Natural killer cell treated with Interleukin-12 subunit alpha and Interleukin-12 subunit beta and Interleukin-15 and Interleukin-18, amount 100 ng/mL, for 72 hours (primary cell): ENCODE measurements around the gene NRCAM. TPM values are rescaled to one million over a fixed set of nuclear protein-coding genes. Genes with fewer than 3 reads are reported as not detected.

Experiments used
- ATAC-seq, 2 donors: fragments of 150-1000 bp; cut with Tn5 transposase in 1 of 2; sonication (Bioruptor Pico), chemical (Tn5 transposase) in 1 of 2; 2 replicates each; pipeline ENCODE4 v1.10.0; 2021
- DNase-seq: peaks from one replicate; pipeline ENCODE4 v3.0.0; 2022; ENCODE audit warnings: low spot score
- H3K27ac Mint-ChIP-seq, 2 donors: 1 replicate in 1 of 2; 2 replicates in 1 of 2; pipeline ENCODE4 v1.8.0; 2022; ENCODE audit warnings: mixed read lengths in 2 of 2, mild to moderate bottlenecking in 1 of 2, moderate library complexity in 1 of 2
- H3K27me3 Mint-ChIP-seq, 2 donors: 1 replicate in 1 of 2; 2 replicates in 1 of 2; pipeline ENCODE4 v1.8.0; 2022; ENCODE audit warnings: mixed read lengths in 2 of 2
- H3K36me3 Mint-ChIP-seq: one replicate; pipeline ENCODE4 v1.8.0; 2022; ENCODE audit warnings: mixed read lengths
- H3K4me1 Mint-ChIP-seq, 2 donors: 1 replicate in 1 of 2; 2 replicates in 1 of 2; pipeline ENCODE4 v1.8.0; 2022; ENCODE audit warnings: low read depth in 2 of 2, mixed read lengths in 2 of 2, mild to moderate bottlenecking in 1 of 2
- H3K4me3 Mint-ChIP-seq: one replicate; pipeline ENCODE4 v1.8.0; 2022; ENCODE audit warnings: mixed read lengths
- H3K9me3 Mint-ChIP-seq: 2 replicates; pipeline ENCODE4 v1.8.0; 2022; ENCODE audit warnings: mixed read lengths
- total RNA-seq, 2 donors: library from RNA; stranded (reverse); gene quantifications; one replicate each; pipeline ENCODE4 v1.2.3, GENCODE V29; 2022

Gene NRCAM
- total RNA-seq, 2 donors from 2014 or later: not detected

DNA sequence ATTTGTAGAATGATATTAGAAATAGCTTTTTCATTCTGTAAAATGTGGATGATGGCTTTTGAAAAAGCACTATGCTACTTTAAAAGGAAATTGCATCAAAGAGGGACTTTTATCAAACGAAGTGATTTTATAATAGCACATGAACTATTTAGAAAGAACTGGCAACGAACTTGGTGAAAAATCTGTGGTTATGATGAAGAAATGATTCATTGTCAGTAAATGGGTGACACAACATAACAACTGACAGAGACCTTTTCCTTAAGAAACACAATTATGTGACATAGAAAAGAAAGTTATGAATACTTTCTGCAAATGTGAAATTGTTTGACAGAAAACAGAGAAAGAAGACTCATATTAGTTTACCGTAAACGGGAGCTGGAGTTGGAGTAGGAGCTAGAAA lies 265.3 kb downstream of the NRCAM start:
- H3K4me1 Mint-ChIP-seq: no peaks in the 10 kb centered on the region
- no peak overlapping the region for H3K4me3 Mint-ChIP-seq
- no peak for ATAC-seq
- H3K36me3 Mint-ChIP-seq: no peaks in the 10 kb centered on the region
- H3K27me3 Mint-ChIP-seq: peaks cover 2 to 15% of the 10 kb centered on the region in 2 donors
- no peak for DNase-seq
- no peak overlapping the region for H3K27ac Mint-ChIP-seq
- no peaks in the 10 kb centered on the region for H3K9me3 Mint-ChIP-seq

DNA sequence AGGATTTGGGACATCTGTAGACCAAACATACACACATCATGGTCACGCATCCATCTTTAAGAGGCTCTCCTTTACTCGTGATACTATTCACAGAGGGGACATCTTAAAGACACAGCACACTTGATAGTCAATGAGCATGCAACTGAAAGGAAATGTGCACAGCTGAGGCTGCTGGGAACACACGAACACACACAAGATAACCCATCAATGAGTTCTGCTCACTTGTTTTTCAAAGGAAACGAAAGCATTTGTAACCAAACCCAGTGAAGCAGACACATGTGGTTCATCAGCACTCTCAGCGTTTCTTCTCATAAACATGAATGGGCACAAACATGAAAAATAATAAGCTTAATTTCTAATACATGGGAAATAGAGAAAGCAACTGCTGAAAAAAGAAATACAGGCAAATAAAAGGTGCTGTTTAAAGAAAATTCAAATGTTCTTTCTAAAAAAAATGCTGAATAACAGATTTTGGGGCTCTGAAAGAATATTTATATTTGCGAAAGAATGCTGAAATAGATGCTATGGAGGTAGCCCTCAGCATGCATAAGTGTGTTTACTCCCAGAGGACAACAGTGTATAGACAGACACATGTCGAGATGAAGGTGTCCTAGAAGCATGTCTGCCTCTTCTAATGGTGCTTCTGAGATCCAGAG lies 266.4 kb downstream of the NRCAM start:
- no peak for DNase-seq
- no peaks in the 10 kb centered on the region for H3K9me3 Mint-ChIP-seq
- no peaks in the 10 kb centered on the region for H3K4me1 Mint-ChIP-seq
- H3K4me3 Mint-ChIP-seq: no peak overlapping the region
- H3K36me3 Mint-ChIP-seq: no peaks in the 10 kb centered on the region
- H3K27me3 Mint-ChIP-seq: peaks cover 4 to 13% of the 10 kb centered on the region in 2 donors
- no peak overlapping the region for H3K27ac Mint-ChIP-seq
- no peak for ATAC-seq

DNA sequence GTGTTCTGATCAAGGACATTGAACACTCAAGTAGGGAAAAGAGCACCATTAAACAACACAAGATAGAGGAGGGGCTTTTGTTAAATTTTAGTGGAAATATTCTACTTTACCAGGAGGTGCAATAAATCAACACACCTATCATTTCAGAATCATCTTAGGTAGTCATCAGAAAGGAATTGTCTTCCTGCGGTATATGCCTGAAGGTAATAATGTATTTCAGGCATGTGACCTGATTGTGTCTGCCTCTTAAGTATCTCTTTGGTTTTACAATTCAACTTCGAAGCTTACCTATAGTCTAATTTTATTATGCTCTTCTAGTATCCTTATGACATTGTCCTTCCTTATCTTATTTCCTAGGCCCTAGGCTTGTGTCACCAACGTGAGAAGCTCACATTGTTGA lies 267.5 kb downstream of the NRCAM start:
- no peak for DNase-seq
- no peak overlapping the region for H3K27ac Mint-ChIP-seq
- peaks cover 2 to 13% of the 10 kb centered on the region in 2 donors for H3K27me3 Mint-ChIP-seq
- H3K36me3 Mint-ChIP-seq: no peaks in the 10 kb centered on the region
- H3K4me3 Mint-ChIP-seq: no peak overlapping the region
- ATAC-seq: no peak
- no peaks in the 10 kb centered on the region for H3K4me1 Mint-ChIP-seq
- no peaks in the 10 kb centered on the region for H3K9me3 Mint-ChIP-seq

GRCh38 chr7:108181073-108181985 lies 274.9 kb downstream of the NRCAM start:
- H3K27ac Mint-ChIP-seq: no peak overlapping the region
- no peaks in the 10 kb centered on the region for H3K9me3 Mint-ChIP-seq
- H3K36me3 Mint-ChIP-seq: no peaks in the 10 kb centered on the region
- ATAC-seq (no peak), DNase-seq (no peak)
- peaks cover 10 to 19% of the 10 kb centered on the region in 2 donors for H3K27me3 Mint-ChIP-seq
- no peaks in the 10 kb centered on the region for H3K4me1 Mint-ChIP-seq
- H3K4me3 Mint-ChIP-seq: no peak overlapping the region

GRCh38 chr7:108178398-108178797 lies 277.8 kb downstream of the NRCAM start:
- no peaks in the 10 kb centered on the region for H3K4me1 Mint-ChIP-seq
- ATAC-seq: peak in 1 of 2 donors; percentile 48
- DNase-seq: no peak
- no peaks in the 10 kb centered on the region for H3K9me3 Mint-ChIP-seq
- H3K27me3 Mint-ChIP-seq: peaks cover 14 to 34% of the 10 kb centered on the region in 2 donors
- no peak overlapping the region for H3K4me3 Mint-ChIP-seq
- H3K27ac Mint-ChIP-seq: no peak overlapping the region
- H3K36me3 Mint-ChIP-seq: no peaks in the 10 kb centered on the region

- Mint-ChIP-seq H3K9me3 (no peaks in the 10 kb centered on the region), H3K4me1 (no peaks in the 10 kb centered on the region), H3K27ac (no peak overlapping the region), H3K27me3 (peaks cover 13 to 14% of the 10 kb centered on the region in 2 donors), H3K36me3 (no peaks in the 10 kb centered on the region), H3K4me3 (no peak overlapping the region)
- ATAC-seq (no peak), DNase-seq (no peak)
Observed at GRCh38 chr7:108171164-108171563, 285.1 kb downstream of the NRCAM start.

GRCh38 chr7:108170251-108170650 lies 286.0 kb downstream of the NRCAM start:
- no peak for DNase-seq
- H3K9me3 Mint-ChIP-seq: no peaks in the 10 kb centered on the region
- no peak overlapping the region for H3K27ac Mint-ChIP-seq
- no peaks in the 10 kb centered on the region for H3K36me3 Mint-ChIP-seq
- no peaks in the 10 kb centered on the region for H3K4me1 Mint-ChIP-seq
- H3K27me3 Mint-ChIP-seq: peaks cover 12 to 13% of the 10 kb centered on the region in 2 donors
- no peak for ATAC-seq
- no peak overlapping the region for H3K4me3 Mint-ChIP-seq

- DNase-seq: no peak
- Mint-ChIP-seq H3K9me3 (no peaks in the 10 kb centered on the region), H3K27me3 (peaks cover 0 to 8% of the 10 kb centered on the region in 2 donors), H3K36me3 (no peaks in the 10 kb centered on the region), H3K27ac (no peak overlapping the region), H3K4me3 (no peak overlapping the region), H3K4me1 (no peaks in the 10 kb centered on the region)
- ATAC-seq: no peak
Observed at GRCh38 chr7:108167460-108167859, 288.8 kb downstream of the NRCAM start.

- no peaks in the 10 kb centered on the region for H3K9me3 Mint-ChIP-seq
Observed at GRCh38 chr7:108166687-108167086, 289.5 kb downstream of the NRCAM start.

GRCh38 chr7:108165723-108166122 lies 290.5 kb downstream of the NRCAM start:
- Mint-ChIP-seq H3K27me3 (peaks cover 7% of the 10 kb centered on the region in 2 donors), H3K27ac (no peak overlapping the region), H3K4me3 (no peak overlapping the region), H3K4me1 (no peaks in the 10 kb centered on the region), H3K36me3 (no peaks in the 10 kb centered on the region), H3K9me3 (no peaks in the 10 kb centered on the region)
- no peak for DNase-seq
- ATAC-seq: no peak

More at GRCh38 chr7:108166687-108167086, 289.5 kb downstream of the NRCAM start:
- DNase-seq (no peak), ATAC-seq (no peak)
- no peak overlapping the region for H3K4me3 Mint-ChIP-seq
- no peaks in the 10 kb centered on the region for H3K4me1 Mint-ChIP-seq
- peaks cover 1 to 8% of the 10 kb centered on the region in 2 donors for H3K27me3 Mint-ChIP-seq
- no peak overlapping the region for H3K27ac Mint-ChIP-seq
- no peaks in the 10 kb centered on the region for H3K36me3 Mint-ChIP-seq

DNA sequence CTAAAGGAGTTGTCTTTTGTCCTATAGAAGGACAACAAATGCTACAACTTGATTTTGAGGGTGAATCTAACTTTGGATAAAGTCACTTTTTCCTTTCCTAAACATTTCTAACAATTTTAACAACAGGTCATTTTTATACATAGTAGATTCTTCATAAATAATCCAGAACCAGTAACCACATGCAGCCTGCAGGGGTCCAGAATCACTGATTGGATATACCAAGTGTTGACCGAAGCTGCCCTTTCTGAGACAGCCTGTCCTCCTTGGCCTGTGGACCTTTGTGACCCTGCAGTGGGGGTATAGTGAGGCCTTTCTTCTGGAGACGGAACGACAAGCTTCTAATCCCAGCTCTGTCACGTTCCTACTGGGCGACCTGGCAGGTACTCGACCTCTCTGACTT lies 291.3 kb downstream of the NRCAM start:
- Mint-ChIP-seq H3K27ac (no peak overlapping the region), H3K4me3 (no peak overlapping the region), H3K4me1 (no peaks in the 10 kb centered on the region), H3K36me3 (no peaks in the 10 kb centered on the region), H3K27me3 (peaks cover 5 to 12% of the 10 kb centered on the region in 2 donors), H3K9me3 (no peaks in the 10 kb centered on the region)
- ATAC-seq (no peak), DNase-seq (no peak)

- no peaks in the 10 kb centered on the region for H3K36me3 Mint-ChIP-seq
- ATAC-seq (no peak), DNase-seq (no peak)
- H3K9me3 Mint-ChIP-seq: no peaks in the 10 kb centered on the region
- no peaks in the 10 kb centered on the region for H3K4me1 Mint-ChIP-seq
- H3K27ac Mint-ChIP-seq: no peak overlapping the region
- no peak overlapping the region for H3K4me3 Mint-ChIP-seq
- peaks cover 5 to 13% of the 10 kb centered on the region in 2 donors for H3K27me3 Mint-ChIP-seq
Observed at GRCh38 chr7:108164342-108164741, 291.9 kb downstream of the NRCAM start.

DNA sequence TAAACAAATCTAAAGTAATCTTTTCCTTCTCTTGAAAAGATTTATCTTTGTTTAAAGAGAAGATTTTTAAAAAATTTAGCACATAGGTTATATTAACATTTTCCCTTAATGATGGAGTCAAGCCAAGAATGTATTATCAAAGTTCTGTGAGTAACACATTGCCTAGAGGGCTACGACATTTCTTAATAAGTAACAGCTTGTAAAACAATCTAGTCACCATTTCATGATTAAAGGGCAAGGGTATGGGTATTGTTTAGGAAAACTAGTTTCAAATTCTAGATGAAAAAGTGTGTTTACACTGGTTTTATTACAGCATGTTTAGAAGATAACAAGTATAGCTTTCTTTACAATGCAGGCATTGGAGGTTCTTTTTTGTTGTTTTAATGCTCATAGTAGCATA lies 297.5 kb downstream of the NRCAM start:
- no peak overlapping the region for H3K4me3 Mint-ChIP-seq
- no peaks in the 10 kb centered on the region for H3K9me3 Mint-ChIP-seq
- no peak for DNase-seq
- no peaks in the 10 kb centered on the region for H3K36me3 Mint-ChIP-seq
- H3K4me1 Mint-ChIP-seq: no peaks in the 10 kb centered on the region
- ATAC-seq: no peak
- H3K27me3 Mint-ChIP-seq: peaks cover 8 to 52% of the 10 kb centered on the region in 2 donors
- no peak overlapping the region for H3K27ac Mint-ChIP-seq

- DNase-seq (no peak), ATAC-seq (no peak)
- Mint-ChIP-seq H3K9me3 (no peaks in the 10 kb centered on the region), H3K27me3 (peaks cover 8 to 56% of the 10 kb centered on the region in 2 donors), H3K27ac (no peak overlapping the region), H3K4me3 (no peak overlapping the region), H3K36me3 (no peaks in the 10 kb centered on the region), H3K4me1 (no peaks in the 10 kb centered on the region)
Observed at GRCh38 chr7:108157606-108158335, 298.5 kb downstream of the NRCAM start.
